ENCODE measurements around the gene GDPD5.

GDPD5 gene

GRCh38 chr11:75522286-75523044 lies 3.3 kb downstream of the GDPD5 start:
- no peak for TF ChIP-seq CTCF (IDR thresholded peaks at IDR 0.05; ENCODE audit: control insufficient read depth, insufficient read depth, low read depth, low read length, missing control alignments)
- H3K4me3 ChIP-seq (ENCODE audit: control insufficient read depth, low read depth, low read length): no peak overlapping the region
- DNase-seq (ENCODE audit: low read depth): no peak

GRCh38 chr11:75520688-75521087 lies 5.1 kb downstream of the GDPD5 start:
- no peak for TF ChIP-seq CTCF (IDR thresholded peaks at IDR 0.05; ENCODE audit: control insufficient read depth, insufficient read depth, low read depth, low read length, missing control alignments)
- DNase-seq (ENCODE audit: low read depth): no peak
- H3K4me3 ChIP-seq (ENCODE audit: control insufficient read depth, low read depth, low read length): no peak overlapping the region

DNA sequence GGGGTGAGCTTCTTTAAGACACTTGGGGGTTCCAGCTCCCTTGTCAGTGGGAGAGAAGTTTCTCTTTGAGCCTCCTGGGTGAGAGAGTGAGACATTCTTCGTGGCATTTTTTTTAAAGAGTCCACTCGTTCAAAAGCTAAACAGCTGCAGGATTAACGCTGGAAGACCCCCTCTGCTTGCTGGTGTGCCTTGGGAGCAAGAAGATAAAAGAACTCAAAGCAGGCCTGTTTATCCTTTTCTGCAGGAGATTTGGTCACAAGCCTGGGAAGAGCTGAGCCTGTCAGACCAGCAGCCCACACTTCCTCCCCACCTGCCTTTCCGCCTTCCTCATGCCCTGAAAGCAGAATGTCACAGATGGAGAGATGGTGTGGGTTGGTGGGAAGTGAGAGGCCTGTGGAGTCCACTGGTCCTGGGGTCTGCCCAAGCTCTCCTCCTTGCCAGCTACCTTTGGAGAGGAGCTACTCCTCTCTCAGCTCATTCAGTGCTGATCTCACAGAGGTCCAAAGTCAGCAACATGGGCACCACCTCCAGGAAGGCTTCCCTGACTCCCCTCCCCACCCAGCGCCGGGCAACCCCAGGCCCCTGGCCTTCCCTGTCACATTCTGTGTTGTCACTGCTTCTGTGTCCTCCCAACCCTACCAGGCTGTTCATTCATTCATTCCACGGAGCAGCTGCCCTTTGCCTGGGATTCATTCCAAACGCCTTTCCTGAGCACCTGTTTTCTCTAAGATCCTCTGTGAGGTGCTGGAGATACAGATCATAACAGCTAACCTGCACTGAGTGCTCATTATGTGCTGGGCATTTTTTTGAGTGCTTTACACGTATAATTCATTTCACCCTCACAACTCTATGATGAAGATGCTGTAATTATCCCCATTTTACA lies 6.7 kb downstream of the GDPD5 start:
- no peak for TF ChIP-seq CTCF (IDR thresholded peaks at IDR 0.05; ENCODE audit: control insufficient read depth, insufficient read depth, low read depth, low read length, missing control alignments)
- H3K4me3 ChIP-seq (ENCODE audit: control insufficient read depth, low read depth, low read length): no peak overlapping the region
- DNase-seq (ENCODE audit: low read depth): no peak

GRCh38 chr11:75518204-75518549 lies 7.6 kb downstream of the GDPD5 start:
- no peak for TF ChIP-seq CTCF (IDR thresholded peaks at IDR 0.05; ENCODE audit: control insufficient read depth, insufficient read depth, low read depth, low read length, missing control alignments)
- H3K4me3 ChIP-seq (ENCODE audit: control insufficient read depth, low read depth, low read length): no peak overlapping the region

DNA sequence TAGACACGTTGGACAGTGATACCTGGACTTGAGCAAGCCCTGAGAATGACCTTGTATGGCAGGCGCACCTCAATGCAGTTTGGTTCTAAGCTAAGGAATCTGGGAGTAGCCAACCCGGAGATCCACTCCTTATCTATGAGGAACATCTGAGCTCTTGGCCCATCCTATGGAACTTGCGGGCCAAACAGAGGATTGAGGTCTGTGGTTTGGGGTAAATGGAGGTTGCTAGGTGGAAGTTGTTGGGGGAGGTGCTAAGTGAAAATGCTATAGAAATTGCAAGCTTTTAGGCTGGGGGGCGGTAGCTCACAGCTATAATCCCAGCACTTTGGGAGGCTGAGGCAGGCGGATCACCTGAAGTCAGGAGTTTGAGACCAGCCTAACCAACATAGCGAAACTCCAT lies 8.9 kb downstream of the GDPD5 start:
- TF ChIP-seq CTCF (IDR thresholded peaks at IDR 0.05; ENCODE audit: control insufficient read depth, insufficient read depth, low read depth, low read length, missing control alignments): no peak
- no peak overlapping the region for H3K4me3 ChIP-seq (ENCODE audit: control insufficient read depth, low read depth, low read length)
- no peak for DNase-seq (ENCODE audit: low read depth)

More at GRCh38 chr11:75518204-75518549, 7.6 kb downstream of the GDPD5 start:
- no peak for DNase-seq (ENCODE audit: low read depth)

DNA sequence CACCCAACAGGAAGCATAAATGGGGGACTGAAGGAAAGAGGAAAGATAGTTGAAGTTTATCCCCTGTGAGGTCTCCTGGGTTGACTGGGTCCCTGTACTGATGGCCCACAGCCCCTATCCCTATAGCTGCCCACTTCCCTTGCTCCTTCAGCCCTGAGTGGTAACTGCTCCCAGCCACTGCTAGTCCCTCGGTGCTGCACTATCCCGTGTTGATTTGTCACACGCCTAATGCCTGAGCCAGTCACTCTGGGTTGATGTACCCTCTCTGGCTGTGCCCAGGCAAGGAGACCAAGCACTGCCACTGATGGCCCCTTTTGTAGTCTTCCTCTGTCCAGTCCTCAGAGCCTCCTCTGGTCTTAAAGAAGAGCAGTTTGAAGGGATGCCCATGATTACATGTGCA lies 9.6 kb downstream of the GDPD5 start:
- no peak for TF ChIP-seq CTCF (IDR thresholded peaks at IDR 0.05; ENCODE audit: control insufficient read depth, insufficient read depth, low read depth, low read length, missing control alignments)
- no peak overlapping the region for H3K4me3 ChIP-seq (ENCODE audit: control insufficient read depth, low read depth, low read length)
- DNase-seq (ENCODE audit: low read depth): no peak

Data from AG09309 (cell line).